Measurements from ENCODE around the gene TRIM62.

The TRIM62 gene

DNA sequence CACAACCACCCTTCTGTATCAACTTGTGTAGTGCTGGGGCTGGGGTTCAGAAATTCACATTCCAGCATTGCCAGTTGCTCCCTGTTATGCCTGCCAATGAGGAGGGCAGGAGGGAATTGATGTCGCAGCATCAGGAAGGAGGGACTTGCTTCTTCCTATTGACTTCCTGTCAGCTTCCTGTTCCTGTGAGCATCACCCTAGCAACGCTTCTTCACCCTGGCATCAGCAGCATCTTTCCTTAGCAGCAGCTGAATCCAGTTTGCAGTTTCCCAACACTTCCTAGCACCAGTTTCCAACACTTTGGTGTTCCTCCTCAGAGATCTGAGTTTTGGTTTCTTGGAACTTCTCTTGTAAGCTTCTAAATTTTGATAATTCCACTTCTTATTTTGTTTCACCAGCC lies 8.9 kb upstream of the TRIM62 start:
- TF ChIP-seq, protein P1, sequence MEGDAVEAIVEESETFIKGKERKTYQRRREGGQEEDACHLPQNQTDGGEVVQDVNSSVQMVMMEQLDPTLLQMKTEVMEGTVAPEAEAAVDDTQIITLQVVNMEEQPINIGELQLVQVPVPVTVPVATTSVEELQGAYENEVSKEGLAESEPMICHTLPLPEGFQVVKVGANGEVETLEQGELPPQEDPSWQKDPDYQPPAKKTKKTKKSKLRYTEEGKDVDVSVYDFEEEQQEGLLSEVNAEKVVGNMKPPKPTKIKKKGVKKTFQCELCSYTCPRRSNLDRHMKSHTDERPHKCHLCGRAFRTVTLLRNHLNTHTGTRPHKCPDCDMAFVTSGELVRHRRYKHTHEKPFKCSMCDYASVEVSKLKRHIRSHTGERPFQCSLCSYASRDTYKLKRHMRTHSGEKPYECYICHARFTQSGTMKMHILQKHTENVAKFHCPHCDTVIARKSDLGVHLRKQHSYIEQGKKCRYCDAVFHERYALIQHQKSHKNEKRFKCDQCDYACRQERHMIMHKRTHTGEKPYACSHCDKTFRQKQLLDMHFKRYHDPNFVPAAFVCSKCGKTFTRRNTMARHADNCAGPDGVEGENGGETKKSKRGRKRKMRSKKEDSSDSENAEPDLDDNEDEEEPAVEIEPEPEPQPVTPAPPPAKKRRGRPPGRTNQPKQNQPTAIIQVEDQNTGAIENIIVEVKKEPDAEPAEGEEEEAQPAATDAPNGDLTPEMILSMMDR (IDR thresholded peaks at IDR 0.05) = no peak
- Histone ChIP-seq H3K4me3 (no peak overlapping the region), H3K27ac (no peak overlapping the region)
- DNase-seq (ENCODE audit: low spot score) = no peak

DNA sequence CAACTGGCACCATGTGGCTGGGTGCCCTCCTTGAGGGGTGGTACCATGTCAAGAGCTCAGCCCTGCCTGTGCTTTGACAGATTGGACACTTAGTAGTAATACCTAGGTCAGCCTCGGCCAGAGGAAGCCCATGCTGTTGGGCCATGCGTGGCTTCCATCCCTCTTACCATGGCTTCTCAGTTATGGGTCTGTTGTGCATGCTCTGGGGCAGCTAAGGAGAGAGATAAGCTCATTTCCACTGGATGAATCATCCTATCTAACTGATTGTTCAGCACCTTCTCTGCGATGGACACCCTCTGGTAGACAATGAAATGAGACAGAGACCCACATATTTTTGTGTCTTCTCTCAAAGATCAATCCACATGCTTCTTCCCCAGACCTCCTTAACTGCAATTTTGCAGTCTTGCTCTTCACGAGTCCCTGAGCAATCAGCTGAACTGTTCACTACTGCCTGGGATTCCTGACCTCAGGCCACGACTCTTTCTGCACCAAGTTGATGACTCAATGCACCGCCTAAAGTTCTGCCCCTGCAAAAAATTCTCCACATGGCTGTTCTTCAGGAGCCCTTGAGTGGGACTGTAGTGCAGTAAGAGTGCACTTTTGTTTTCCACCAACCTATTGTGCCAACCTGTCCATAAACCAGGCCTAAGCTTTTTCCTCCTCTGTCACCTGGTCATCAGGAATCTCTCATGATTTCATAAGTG lies 6.9 kb upstream of the TRIM62 start:
- Histone ChIP-seq H3K27ac (no peak overlapping the region), H3K4me3 (no peak overlapping the region)
- TF ChIP-seq, protein P1 (IDR thresholded peaks at IDR 0.05) = no peak
- DNase-seq (ENCODE audit: low spot score) = no peak

DNA sequence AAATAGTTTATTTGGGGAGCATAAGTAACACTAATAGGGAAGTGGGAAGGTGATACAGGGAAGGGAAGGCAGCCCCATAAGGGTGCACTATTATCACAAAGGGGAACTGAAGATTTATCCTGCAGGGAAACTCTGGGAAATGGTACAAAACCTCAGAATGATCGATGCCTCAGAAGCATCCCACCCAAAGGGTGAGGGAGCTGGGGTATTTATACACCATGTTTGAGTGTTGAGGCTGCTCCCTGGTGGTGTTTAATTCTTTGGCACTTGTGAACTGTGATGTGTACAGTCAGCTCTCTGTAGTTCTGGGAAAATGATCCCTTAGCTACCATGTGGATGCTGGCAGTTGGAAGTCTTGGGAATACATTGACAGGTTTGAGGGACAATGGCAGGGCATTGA lies 5.1 kb upstream of the TRIM62 start:
- Histone ChIP-seq H3K27ac (no peak overlapping the region), H3K4me3 (no peak overlapping the region)
- TF ChIP-seq, protein P1 (IDR thresholded peaks at IDR 0.05) = no peak
- no peak for DNase-seq (ENCODE audit: low spot score)

DNA sequence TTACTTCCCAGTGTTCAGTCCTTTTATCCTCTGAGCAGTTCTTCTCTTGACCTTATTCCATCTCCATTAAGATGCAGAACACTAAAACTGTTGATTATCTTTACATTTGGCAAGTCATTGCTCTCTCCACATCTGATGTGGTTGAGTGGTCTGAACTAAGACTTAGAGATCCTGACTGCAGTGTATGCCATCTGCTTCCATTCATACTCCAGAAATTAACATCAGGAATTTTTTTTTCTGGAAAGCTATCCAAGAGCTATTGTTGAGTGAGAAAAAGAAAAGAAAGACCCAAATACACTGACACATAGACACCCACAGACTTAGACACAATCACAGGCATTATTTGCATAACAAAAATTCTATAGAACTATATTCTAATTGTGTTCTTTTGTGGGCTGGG lies 3.7 kb upstream of the TRIM62 start:
- DNase-seq (ENCODE audit: low spot score) = no peak
- no peak overlapping the region for H3K4me3 ChIP-seq
- TF ChIP-seq, protein P1 (IDR thresholded peaks at IDR 0.05) = no peak
- no peak overlapping the region for H3K27ac ChIP-seq

DNA sequence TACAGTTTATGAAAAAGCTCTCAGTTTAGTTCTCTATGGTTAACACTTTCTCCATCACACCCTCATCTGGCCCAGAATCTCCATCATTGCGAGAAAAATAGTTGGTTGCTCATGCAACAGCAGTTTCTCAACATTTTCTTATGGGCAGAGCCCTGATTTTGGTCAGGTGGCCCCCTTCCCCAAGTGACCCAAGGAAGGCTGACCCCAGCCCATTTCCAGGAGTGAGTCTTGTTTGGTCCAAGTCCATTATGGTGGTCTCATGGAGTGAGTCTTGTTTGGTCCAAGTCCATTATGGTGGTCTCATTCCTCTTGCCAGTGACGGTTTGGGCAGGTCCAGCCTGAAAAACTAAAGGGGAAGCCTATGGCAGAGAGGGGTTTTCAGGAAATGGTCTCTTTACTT lies 1.5 kb upstream of the TRIM62 start:
- Histone ChIP-seq H3K4me3 (no peak overlapping the region), H3K27ac (no peak overlapping the region)
- TF ChIP-seq, protein P1 (IDR thresholded peaks at IDR 0.05) = no peak
- no peak for DNase-seq (ENCODE audit: low spot score)

DNA sequence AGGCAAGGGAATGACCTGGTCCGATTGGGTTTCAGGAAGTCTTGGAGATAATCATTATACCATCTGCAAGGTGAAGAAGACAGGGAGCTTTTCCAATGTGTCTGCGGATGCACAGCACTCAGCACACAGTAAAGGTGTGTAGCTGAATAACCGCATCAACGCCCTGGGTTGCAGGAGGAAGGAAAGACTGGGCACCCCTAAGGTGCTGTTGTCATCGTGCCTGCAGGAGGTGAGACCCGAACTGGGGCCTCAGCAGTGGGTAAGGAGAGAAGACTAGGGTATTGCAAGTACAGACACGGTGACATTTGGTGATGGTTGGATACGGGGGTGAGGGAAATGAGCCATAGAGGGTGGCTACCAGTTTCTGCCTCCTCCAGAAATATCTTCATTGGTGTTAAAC lies 1.1 kb upstream of the TRIM62 start:
- Histone ChIP-seq H3K4me3 (no peak overlapping the region), H3K27ac (peak overlapping the region in 1 of 2 donors; percentile 97)
- TF ChIP-seq, protein P1 (IDR thresholded peaks at IDR 0.05) = no peak
- DNase-seq (ENCODE audit: low spot score) = no peak

DNA sequence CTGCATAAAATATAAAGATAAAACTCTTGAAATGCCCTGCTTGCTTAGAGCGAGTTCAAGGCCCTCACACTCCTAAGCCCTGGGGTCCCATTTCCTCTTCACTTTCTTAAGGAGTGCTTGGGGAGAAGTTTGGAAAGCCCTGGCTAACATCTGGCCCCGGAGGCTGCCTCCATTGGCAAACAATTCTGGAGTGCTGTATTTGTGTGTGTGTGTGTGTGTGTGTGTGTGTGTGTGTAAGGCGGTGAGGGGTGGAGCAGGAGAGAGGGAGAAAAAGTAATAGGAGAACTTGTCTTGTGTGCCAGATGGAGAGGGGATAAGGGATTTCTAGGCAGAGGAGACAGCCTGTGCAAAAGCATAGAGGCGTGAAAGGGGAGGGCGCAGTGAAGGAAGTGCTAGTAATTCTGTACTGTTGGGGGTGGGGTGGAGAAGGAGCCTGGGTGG lies 578 bp upstream of the TRIM62 start:
- Histone ChIP-seq H3K27ac (peak overlapping the region; percentile 76 to 97), H3K4me3 (peak overlapping the region; percentile 97)
- DNase-seq (ENCODE audit: low spot score) = no peak
- TF ChIP-seq, protein P1 (IDR thresholded peaks at IDR 0.05) = no peak

Data from coronary artery (tissue), 2 donors.